CD14-positive monocyte (primary cell): ENCODE measurements around the gene UST. TPM values are rescaled to one million over a fixed set of nuclear protein-coding genes. Genes with fewer than 3 reads are reported as not detected.

Experiments
- DNase-seq, 3 donors: peaks; one replicate each; pipeline ENCODE4 v3.0.0-alpha.2; 2011 to 2022
- H2AFZ ChIP-seq: 2 replicates; pipeline ENCODE4 v1.6.0; 2012; ENCODE audit warnings: mild to moderate bottlenecking, low read depth, low read length, inconsistent platforms; ENCODE audit not compliant: insufficient read depth, poor library complexity, severe bottlenecking
- H3K27ac ChIP-seq, 2 donors: 1 replicate in 1 of 2; 2 replicates in 1 of 2; pipeline ENCODE4 v1.5.1; 2012 to 2013; ENCODE audit warnings: low read length in 2 of 2, control low read depth in 1 of 2, inconsistent platforms in 1 of 2, low read depth in 1 of 2, mild to moderate bottlenecking in 1 of 2
- H3K27me3 ChIP-seq, 2 donors: one replicate each; pipeline versions ENCODE4 v1.6.0 to v1.6.1; 2011 to 2013; ENCODE audit warnings: low read length in 2 of 2; ENCODE audit not compliant: control insufficient read depth in 2 of 2, insufficient read depth in 2 of 2
- H3K36me3 ChIP-seq, 2 donors: replicated peaks in 1 of 2; 1 replicate in 1 of 2; 2 replicates in 1 of 2; pipeline versions ENCODE4 v1.5.1 to v1.6.1; 2012 to 2013; ENCODE audit warnings: low read length in 2 of 2, control low read depth in 1 of 2, inconsistent platforms in 1 of 2, mild to moderate bottlenecking in 1 of 2; ENCODE audit not compliant: insufficient read depth in 2 of 2, control insufficient read depth in 1 of 2
- H3K4me1 ChIP-seq, 2 donors: 1 replicate in 1 of 2; 2 replicates in 1 of 2; pipeline versions ENCODE4 v1.5.1 to v1.6.1; 2012 to 2013; ENCODE audit warnings: low read length in 2 of 2, control low read depth in 1 of 2, inconsistent platforms in 1 of 2, mild to moderate bottlenecking in 1 of 2, moderate library complexity in 1 of 2; ENCODE audit not compliant: insufficient read depth in 2 of 2, control insufficient read depth in 1 of 2
- H3K4me2 ChIP-seq: replicated peaks from 2 replicates; pipeline ENCODE3; 2012; ENCODE audit warnings: low read length, moderate library complexity, mild to moderate bottlenecking; ENCODE audit not compliant: poor library complexity, severe bottlenecking; ENCODE audit errors: extremely low read depth
- H3K4me3 ChIP-seq, 3 experiments: fragments of 200-600 bp in 1 of 3; sonication (generic) in 1 of 3; replicated peaks in 1 of 3; 1 replicate in 2 of 3; 2 replicates in 1 of 3; pipeline ENCODE4 v1.5.1; 2011 to 2013; ENCODE audit warnings: low read length in 3 of 3, mild to moderate bottlenecking in 3 of 3, control low read depth in 2 of 3, low read depth in 2 of 3, inconsistent platforms in 1 of 3, moderate library complexity in 1 of 3
- H3K79me2 ChIP-seq: 2 replicates; pipeline ENCODE4 v1.6.0; 2012; ENCODE audit warnings: mild to moderate bottlenecking, control low read depth, inconsistent platforms, low read length, moderate library complexity; ENCODE audit not compliant: insufficient read depth
- H3K9ac ChIP-seq: 2 replicates; pipeline ENCODE4 v1.6.0; 2017; ENCODE audit warnings: low read length, mild to moderate bottlenecking; ENCODE audit not compliant: insufficient read depth, poor library complexity, severe bottlenecking
- H3K9me3 ChIP-seq, 2 donors: replicated peaks in 1 of 2; 1 replicate in 1 of 2; 2 replicates in 1 of 2; pipeline versions ENCODE4 v1.5.1 to v1.6.1; 2012 to 2013; ENCODE audit warnings: low read length in 2 of 2, control low read depth in 1 of 2; ENCODE audit not compliant: control insufficient read depth in 1 of 2, insufficient read depth in 1 of 2
- H4K20me1 ChIP-seq: 2 replicates; pipeline ENCODE4 v1.6.0; 2012; ENCODE audit warnings: mild to moderate bottlenecking, low read length, control low read depth, moderate library complexity; ENCODE audit not compliant: insufficient read depth
- H3K27ac Mint-ChIP-seq, 7 donors: one replicate each; pipeline ENCODE4 v1.8.0; 2020; ENCODE audit warnings: mild to moderate bottlenecking in 7 of 7, mixed read lengths in 7 of 7, moderate library complexity in 6 of 7, inconsistent platforms in 2 of 7
- H3K27me3 Mint-ChIP-seq, 3 donors: one replicate each; pipeline ENCODE4 v1.8.0; 2021 to 2022; ENCODE audit warnings: low read depth in 3 of 3, mild to moderate bottlenecking in 3 of 3, mixed read lengths in 3 of 3, moderate library complexity in 3 of 3, inconsistent platforms in 1 of 3
- H3K36me3 Mint-ChIP-seq, 2 donors: one replicate each; pipeline ENCODE4 v1.8.0; 2020; ENCODE audit warnings: mixed read lengths in 2 of 2, inconsistent platforms in 1 of 2, mild to moderate bottlenecking in 1 of 2
- H3K4me1 Mint-ChIP-seq: one replicate; pipeline ENCODE4 v1.8.0; 2020; ENCODE audit warnings: mild to moderate bottlenecking, mixed read lengths
- H3K4me3 Mint-ChIP-seq, 2 donors: one replicate each; pipeline ENCODE4 v1.8.0; 2020; ENCODE audit warnings: mild to moderate bottlenecking in 2 of 2, mixed read lengths in 2 of 2, moderate library complexity in 1 of 2
- H3K9me3 Mint-ChIP-seq, 7 donors: one replicate each; pipeline ENCODE4 v1.8.0; 2020 to 2022; ENCODE audit warnings: mixed read lengths in 7 of 7, mild to moderate bottlenecking in 6 of 7, moderate library complexity in 6 of 7, inconsistent platforms in 2 of 7
- WGBS: methylation state at CpG from one replicate; pipeline ENCODE4 v1.1.5; 2013; ENCODE audit warnings: missing lambda C conversion rate; ENCODE audit not compliant: insufficient coverage; 5-methylcytosine and 5-hydroxymethylcytosine counted together
- intact Hi-C, 2 donors: fragments of 100-400 bp; cut with micrococcal nuclease; formaldehyde crosslinking; loops; one replicate each; pipeline versions ENCODE4 v1.15.0 to v1.15.1; 2023
- polyA plus RNA-seq, 3 donors: library from polyadenylated mRNA; depleted of rRNA in 1 of 3; unstranded in 2 of 3; stranded (reverse) in 1 of 3; fragments of 300-500 nt in 2 of 3; fragments of >200 nt in 1 of 3; fragmentation: Illumina TruSeq in 2 of 3; gene quantifications; 1 replicate in 2 of 3; 2 replicates in 1 of 3; pipeline ENCODE4 v1.2.3, GENCODE V29; 2012 to 2021
- TF ChIP-seq, protein P1 (sequence below): fragments of 200-600 bp; IDR thresholded peaks from one replicate; pipeline ENCODE4 v1.8.0; 2022; ENCODE audit warnings: antibody characterized with exemption, mild to moderate bottlenecking

The UST gene
- polyA plus RNA-seq, 3 donors = 0.33 to 0.53 (median 0.48) TPM

GRCh38 chr6:149044528-149044927, 297.7 kb downstream of the UST start:
- H3K9me3 Mint-ChIP-seq = no peaks in the 10 kb centered on the region
- no peaks in the 10 kb centered on the region for H3K36me3 ChIP-seq
- H3K4me1 ChIP-seq = no peaks in the 10 kb centered on the region
- H4K20me1 ChIP-seq = no peaks in the 10 kb centered on the region
- no peak overlapping the region for H3K9ac ChIP-seq
- DNase-seq = no peak
- no peak overlapping the region for H2AFZ ChIP-seq
- intact Hi-C loops = no loop called here
- no peaks in the 10 kb centered on the region for H3K36me3 Mint-ChIP-seq
- TF ChIP-seq, protein P1, sequence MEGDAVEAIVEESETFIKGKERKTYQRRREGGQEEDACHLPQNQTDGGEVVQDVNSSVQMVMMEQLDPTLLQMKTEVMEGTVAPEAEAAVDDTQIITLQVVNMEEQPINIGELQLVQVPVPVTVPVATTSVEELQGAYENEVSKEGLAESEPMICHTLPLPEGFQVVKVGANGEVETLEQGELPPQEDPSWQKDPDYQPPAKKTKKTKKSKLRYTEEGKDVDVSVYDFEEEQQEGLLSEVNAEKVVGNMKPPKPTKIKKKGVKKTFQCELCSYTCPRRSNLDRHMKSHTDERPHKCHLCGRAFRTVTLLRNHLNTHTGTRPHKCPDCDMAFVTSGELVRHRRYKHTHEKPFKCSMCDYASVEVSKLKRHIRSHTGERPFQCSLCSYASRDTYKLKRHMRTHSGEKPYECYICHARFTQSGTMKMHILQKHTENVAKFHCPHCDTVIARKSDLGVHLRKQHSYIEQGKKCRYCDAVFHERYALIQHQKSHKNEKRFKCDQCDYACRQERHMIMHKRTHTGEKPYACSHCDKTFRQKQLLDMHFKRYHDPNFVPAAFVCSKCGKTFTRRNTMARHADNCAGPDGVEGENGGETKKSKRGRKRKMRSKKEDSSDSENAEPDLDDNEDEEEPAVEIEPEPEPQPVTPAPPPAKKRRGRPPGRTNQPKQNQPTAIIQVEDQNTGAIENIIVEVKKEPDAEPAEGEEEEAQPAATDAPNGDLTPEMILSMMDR = no peak
- H3K4me3 Mint-ChIP-seq = no peak overlapping the region
- H3K4me1 Mint-ChIP-seq = peaks cover 7% of the 10 kb centered on the region
- peaks cover 0 to 2% (median 0%) of the 10 kb centered on the region in 3 donors for H3K27me3 Mint-ChIP-seq
- no peak overlapping the region for H3K27ac Mint-ChIP-seq
- no peaks in the 10 kb centered on the region for H3K79me2 ChIP-seq
- no peak overlapping the region for H3K4me3 ChIP-seq
- 91% methylated on average over 8 of the region's 8 CpGs for WGBS
- H3K27me3 ChIP-seq = no peaks in the 10 kb centered on the region
- H3K27ac ChIP-seq = no peak overlapping the region
- H3K4me2 ChIP-seq = no peak overlapping the region
- H3K9me3 ChIP-seq = no peaks in the 10 kb centered on the region

DNA sequence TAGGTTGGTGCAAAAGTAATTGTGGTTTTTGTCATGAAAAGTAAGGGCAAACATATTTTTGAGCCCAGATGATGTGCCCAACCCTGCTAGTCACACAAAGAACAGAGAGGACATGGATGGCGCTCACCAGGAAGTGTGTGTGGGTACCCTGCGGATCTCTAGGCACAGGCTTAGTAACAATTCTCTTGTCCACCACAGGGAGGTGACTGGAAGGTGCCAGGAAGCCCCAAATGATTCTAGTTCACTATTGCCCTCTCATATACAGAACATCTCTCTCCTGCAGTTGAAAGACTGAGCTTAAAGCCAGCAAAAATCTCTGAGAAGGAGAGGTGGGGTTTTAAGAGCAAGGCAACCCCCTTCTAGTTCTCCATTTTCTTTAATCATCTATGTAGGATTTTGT, 298.6 kb downstream of the UST start:
- Histone ChIP-seq H4K20me1 (no peaks in the 10 kb centered on the region), H2AFZ (no peak overlapping the region), H3K4me1 (no peaks in the 10 kb centered on the region), H3K79me2 (no peaks in the 10 kb centered on the region), H3K9ac (no peak overlapping the region), H3K4me2 (no peak overlapping the region), H3K4me3 (no peak overlapping the region), H3K27me3 (no peaks in the 10 kb centered on the region), H3K9me3 (no peaks in the 10 kb centered on the region), H3K36me3 (no peaks in the 10 kb centered on the region), H3K27ac (no peak overlapping the region)
- H3K36me3 Mint-ChIP-seq = no peaks in the 10 kb centered on the region
- no peak overlapping the region for H3K4me3 Mint-ChIP-seq
- WGBS = 20% methylated on average over 2 of the region's 2 CpGs
- no peak for DNase-seq
- H3K4me1 Mint-ChIP-seq = peaks cover 7% of the 10 kb centered on the region
- H3K9me3 Mint-ChIP-seq = no peaks in the 10 kb centered on the region
- H3K27me3 Mint-ChIP-seq = peaks cover 0 to 2% (median 0%) of the 10 kb centered on the region in 3 donors
- TF ChIP-seq, protein P1 = no peak
- intact Hi-C loops = no loop called here
- no peak overlapping the region for H3K27ac Mint-ChIP-seq
